Stimulated activated CD4-positive, alpha-beta T cell treated with anti-CD3 and anti-CD28 coated beads, Interleukin-1b, Interleukin-23, amount 100 ng/mL, for 48 hours (primary cell): ENCODE measurements around the gene DMRT1.
"Not testable (repeated sequence)": the region's sequence is repeated elsewhere in the genome, so short reads cannot be mapped to it uniquely, and the experiment has no call there.

Experiments used
- DNase-seq: peaks from one replicate; pipeline ENCODE4 v3.0.0-alpha.2; 2020

The DMRT1 gene

GRCh38 chr9:860706-861105 is 19.2 kb downstream of the DMRT1 start:
- no peak for DNase-seq

- not testable (repeated sequence) for DNase-seq
Measured at GRCh38 chr9:861525-861924, 20.0 kb downstream of the DMRT1 start.

DNA sequence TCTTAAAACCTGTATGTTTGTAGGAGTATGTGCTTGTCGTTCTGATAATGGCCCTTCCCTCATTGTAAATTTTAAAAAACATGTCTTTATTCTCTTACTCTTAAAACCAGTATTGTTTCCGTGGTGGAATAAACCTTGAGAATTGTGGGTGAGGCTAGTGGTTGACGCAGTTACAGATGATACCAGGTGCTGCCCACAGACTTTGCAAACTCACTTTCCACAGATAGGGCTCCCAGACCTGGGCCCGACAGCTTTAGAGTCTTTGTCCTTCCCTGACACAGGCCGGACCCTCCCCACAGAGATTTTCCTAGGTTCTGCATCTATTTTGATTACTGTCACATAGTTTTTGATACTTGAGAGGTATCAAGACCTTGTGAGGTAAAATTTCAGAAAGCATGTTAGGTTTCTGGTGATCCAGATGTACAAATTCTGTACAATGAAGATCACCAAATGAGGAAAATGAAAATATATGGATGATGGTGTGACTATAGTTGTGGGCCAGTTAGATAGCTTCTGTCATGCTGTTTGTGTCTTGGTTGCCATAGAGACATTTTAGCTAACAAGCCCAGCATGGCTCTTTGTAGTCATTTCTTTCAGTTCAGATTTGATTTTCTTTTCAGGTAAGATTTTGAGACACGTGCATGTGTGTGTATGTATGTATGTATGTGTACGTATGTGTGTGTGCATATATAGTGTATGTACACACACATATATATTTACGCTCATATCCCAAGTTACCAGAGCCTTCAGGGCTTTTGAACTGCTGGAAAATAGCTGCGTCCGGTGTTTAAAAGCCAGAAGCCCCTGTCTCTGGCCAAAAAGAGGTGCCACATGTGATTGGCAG is 33.8 kb downstream of the DMRT1 start:
- DNase-seq = no peak

DNA sequence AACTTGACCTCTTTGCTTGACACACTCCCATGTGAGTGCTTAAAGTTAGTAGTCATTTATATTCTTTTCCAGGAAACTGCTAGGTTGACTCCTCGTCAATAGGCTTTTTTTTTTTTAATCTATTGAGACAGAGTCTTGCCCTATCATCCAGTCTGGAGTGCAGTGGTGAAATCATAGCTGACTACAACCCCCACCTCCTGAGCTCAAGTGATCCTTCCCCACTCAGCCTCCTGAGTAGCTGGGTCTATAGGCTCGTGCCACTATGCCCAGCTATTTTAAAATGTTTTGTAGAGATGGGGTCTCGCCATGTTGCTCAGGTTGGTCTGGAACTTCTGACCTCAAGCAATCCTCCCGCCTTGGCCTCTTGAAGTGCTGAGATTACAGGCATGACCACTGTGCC is 34.9 kb downstream of the DMRT1 start:
- no peak for DNase-seq

- no peak for DNase-seq
Measured at GRCh38 chr9:878239-878638, 36.7 kb downstream of the DMRT1 start.

DNA sequence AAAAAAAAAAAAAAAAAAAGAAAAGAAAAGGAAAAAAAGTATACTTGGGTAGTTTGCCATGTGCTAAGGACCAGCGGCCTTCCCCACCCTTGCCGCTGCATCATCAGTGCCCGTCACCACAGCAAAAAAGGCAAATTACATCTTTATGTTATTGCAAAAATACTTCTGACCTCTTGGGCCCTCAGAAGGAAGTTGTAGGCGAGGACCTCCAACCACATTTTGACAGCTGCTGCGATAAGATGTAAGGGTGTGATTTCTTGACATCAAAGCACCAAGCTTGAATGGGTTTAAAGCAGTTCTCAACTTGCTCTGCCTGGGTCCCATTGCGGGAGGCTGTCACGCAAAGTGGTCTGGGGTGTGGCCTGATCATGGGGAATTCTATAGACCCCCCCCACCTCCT is 39.2 kb downstream of the DMRT1 start:
- no peak for DNase-seq

- no peak for DNase-seq
Measured at GRCh38 chr9:882416-882924, 41.0 kb downstream of the DMRT1 start.

DNA sequence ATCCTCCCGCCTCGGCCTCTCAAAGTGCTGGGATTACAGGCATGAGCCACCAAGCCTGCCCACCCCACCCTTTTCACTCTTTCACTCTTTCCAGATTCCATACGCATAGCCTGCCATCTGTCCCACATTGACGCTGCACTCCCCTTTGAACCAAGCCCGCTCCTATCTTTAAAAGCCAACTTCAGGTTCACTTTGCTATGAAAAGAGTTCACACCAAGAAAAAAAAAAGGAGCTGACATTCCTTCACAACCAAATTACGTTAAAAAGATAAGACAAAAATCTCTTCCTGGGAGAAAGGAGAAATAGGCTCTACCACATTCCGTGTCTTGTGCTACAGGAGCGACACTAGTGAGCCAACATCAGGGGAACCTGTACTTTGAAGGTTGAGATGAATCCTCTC is 41.5 kb downstream of the DMRT1 start:
- no peak for DNase-seq

GRCh38 chr9:886886-887285 is 45.4 kb downstream of the DMRT1 start:
- DNase-seq = no peak

- DNase-seq = no peak
Measured at GRCh38 chr9:892123-892522, 50.6 kb downstream of the DMRT1 start.

- no peak for DNase-seq
Measured at GRCh38 chr9:893115-893514, 51.6 kb downstream of the DMRT1 start.

DNA sequence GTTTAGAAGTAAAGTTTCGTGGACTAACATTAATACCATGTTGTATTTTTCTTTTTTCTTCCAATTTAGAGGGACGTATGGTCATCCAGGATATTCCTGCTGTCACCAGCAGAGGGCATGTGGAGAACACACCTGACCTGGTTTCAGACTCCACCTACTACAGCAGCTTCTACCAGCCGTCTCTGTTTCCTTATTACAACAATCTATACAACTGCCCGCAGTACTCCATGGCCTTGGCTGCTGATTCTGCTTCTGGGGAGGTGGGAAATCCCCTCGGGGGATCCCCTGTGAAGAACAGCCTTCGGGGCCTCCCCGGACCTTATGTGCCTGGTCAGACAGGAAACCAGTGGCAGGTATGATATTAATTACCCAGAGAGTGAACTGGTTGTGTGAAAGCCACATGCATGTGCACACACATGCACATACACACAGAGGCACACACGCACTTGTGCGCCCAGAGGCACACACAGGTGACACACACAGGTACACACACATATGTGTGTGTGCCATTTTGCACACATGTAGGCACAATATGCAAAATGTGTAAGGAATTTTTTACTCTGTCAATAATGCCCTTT is 52.4 kb downstream of the DMRT1 start:
- DNase-seq = peak; percentile 68

GRCh38 chr9:899440-900184 is 58.1 kb downstream of the DMRT1 start:
- no peak for DNase-seq

DNA sequence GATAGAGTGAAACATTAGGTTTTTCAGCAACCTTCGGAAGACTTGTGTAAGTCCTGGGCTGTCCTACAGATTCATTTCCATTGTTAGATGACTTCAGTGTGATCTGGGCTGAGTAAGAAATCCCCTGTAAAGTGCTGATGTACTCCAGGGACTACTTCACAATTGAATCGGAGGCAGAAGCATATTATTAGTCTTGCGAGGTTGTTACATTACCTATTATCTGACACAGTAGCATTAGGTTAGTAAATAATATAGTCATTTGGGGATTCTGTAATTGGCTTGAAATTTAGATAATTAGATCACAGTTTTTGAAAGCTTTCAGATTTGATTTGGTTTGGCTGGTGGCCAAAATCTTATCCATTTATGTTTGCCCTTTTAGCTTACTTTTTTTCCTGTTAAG is 62.4 kb downstream of the DMRT1 start:
- DNase-seq = no peak

DNA sequence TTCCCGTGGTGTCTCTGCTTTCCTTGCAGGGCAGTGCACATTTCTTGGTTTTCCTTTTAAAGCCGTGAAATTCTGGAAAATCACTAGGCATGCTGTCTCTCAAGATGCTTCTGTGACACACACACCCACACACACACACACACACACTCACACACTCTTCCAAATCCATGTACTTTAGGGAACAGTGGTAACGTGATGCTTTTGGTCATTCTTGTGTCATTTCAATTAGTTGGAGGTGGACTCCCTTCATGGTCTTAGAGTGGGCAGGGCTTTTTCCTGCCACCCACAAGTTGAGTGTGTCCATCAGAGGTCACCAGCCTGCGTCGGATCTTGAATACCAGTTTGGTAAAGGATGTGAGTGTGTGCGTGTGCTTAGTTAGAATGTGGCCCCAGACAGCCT is 64.4 kb downstream of the DMRT1 start:
- DNase-seq = no peak

- DNase-seq = no peak
Measured at GRCh38 chr9:908536-909205, 67.2 kb downstream of the DMRT1 start.

DNA sequence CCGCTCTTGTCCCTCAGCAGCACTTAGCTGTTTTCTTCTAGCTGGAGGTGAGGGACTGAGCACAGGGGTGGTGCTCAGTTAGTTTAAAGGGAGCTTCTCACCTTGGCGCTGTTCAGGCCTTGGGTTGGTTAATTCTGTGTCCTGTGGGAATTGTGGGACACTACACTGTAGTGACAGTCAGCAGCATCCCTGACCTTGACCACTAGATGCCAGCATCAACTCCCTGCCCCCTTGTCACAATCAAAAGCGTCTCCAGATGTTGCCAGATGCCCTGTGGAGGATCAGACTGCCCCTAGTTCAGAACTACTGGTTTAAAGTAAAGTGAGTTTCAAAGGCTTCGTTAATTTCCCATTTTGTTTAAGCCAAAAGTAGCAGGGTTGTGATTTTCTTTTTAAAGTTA is 69.5 kb downstream of the DMRT1 start:
- DNase-seq = no peak

DNA sequence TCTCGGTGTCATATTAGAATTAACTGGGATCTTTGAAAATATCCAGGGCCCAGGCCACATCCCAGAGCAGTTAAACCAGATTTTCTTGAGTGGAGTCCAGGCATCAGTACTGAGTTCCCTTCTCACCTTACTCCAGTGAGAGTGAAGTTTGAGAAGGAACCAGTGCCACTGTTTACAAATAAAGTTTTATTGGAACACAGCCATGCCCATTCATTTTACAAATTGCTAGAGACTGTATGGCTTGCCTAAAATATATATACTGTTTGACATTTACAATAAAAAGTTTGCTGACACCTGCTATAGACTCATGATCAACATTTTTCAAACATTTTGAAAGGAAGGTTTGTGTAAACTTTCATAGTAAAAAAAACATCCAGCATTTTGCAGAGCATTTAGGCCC is 71.3 kb downstream of the DMRT1 start:
- DNase-seq = no peak

- not testable (repeated sequence) for DNase-seq
Measured at GRCh38 chr9:913526-913925, 72.0 kb downstream of the DMRT1 start.

DNA sequence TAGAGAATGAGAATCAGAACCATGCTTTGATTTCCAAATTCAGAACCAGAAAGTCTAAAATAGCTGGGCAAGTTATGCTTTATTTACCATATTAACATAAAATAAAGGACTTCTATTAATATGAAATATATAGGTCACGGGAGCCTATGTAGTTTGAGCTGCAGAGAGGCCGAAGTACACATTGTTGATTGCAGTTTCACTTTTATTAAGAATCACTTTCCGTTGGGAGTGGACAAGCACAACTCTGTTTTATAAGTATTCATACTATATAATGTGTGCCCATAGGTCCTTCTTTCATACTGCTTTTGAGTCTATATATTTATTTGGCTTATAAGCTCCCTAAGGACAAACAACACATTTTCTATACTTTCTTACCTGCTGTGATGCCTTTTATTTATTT is 76.2 kb downstream of the DMRT1 start:
- no peak for DNase-seq

DNA sequence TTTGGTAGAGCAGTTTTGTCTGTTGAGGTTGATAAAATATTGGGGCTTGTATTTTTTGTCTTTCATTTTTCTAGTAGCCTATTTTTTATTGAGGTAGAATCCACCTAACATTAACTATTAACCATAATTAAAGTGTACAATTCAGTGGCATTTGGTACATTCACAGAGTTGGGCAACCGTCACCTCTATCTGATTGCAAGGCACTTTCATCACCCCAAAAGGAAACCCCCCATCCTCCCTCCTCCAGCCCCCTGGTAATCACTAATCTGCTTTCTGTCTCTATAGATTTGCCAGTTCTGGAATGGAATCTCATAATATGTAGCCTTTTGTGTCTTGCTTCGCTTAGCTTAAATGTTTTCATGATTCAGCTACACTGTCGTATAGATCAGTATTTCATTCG is 79.4 kb downstream of the DMRT1 start:
- no peak for DNase-seq

DNA sequence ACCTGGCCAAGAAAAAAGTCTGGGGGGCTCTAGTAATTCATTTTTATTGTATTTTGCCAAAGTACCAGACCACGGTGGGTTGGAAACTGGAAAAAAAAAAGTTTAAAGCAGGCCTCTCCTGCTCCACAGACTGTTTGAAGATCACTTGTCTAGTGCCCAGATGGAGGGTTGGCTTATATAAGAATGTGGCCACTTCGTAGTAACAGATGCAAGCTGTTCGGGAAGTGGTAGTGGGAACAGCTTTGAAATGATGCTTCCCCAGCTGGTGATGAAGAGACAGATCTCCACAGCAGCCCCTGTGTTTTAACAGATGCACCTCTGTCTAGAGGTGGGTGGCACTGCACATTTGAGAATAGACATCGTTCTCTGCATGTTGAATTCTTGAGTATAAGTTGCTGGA is 80.7 kb downstream of the DMRT1 start:
- DNase-seq = no peak

- DNase-seq = no peak
Measured at GRCh38 chr9:922731-923130, 81.2 kb downstream of the DMRT1 start.
